Measurements from ENCODE around the gene AEN.

- no peak for TF ChIP-seq CTCF (IDR thresholded peaks at IDR 0.05)
- TF ChIP-seq POLR2A (IDR thresholded peaks at IDR 0.05): no peak
Measured at GRCh38 chr15:88609344-88610090, 11.6 kb upstream of the AEN start.

Measured in lower leg skin (tissue), 3 donors.